Measurements from ENCODE around the gene MPV17L.

DNA sequence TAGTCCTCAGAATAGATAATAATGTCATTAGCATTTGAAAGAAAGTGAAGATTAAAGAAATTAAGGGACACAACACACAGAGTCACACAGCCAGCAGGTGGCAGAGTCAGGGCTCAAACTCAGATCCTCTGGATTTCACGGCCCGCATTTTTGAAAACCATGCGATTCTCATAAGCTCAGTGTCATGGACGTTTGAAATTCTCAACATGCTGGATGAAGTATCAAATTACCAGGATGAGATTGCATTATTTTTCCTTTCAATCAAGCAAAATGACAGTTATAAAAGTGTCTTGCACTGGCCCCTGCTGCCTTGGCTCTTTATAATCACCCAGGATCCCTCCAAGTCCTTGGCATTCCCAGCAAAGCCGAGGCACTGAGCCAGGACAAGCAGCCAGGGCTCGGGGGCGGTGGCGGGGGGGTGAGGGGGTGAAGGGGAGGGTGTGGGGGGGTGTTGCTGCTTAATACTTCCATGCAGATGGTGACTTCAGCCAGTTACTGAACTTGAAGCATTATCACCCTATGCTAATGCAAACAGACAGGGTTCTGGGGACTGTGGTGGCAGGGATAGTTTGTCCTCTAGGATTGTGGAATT lies 32.2 kb downstream of the MPV17L start:
- TF ChIP-seq, protein P1, sequence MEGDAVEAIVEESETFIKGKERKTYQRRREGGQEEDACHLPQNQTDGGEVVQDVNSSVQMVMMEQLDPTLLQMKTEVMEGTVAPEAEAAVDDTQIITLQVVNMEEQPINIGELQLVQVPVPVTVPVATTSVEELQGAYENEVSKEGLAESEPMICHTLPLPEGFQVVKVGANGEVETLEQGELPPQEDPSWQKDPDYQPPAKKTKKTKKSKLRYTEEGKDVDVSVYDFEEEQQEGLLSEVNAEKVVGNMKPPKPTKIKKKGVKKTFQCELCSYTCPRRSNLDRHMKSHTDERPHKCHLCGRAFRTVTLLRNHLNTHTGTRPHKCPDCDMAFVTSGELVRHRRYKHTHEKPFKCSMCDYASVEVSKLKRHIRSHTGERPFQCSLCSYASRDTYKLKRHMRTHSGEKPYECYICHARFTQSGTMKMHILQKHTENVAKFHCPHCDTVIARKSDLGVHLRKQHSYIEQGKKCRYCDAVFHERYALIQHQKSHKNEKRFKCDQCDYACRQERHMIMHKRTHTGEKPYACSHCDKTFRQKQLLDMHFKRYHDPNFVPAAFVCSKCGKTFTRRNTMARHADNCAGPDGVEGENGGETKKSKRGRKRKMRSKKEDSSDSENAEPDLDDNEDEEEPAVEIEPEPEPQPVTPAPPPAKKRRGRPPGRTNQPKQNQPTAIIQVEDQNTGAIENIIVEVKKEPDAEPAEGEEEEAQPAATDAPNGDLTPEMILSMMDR (IDR thresholded peaks at IDR 0.05; ENCODE audit: extremely low read depth in 1 of 2, insufficient read depth in 1 of 2, low read depth in 1 of 2, low read length in 2 of 2), result peak; percentile 60 to 61
- TF ChIP-seq MYC (IDR thresholded peaks at IDR 0.05; ENCODE audit: low read depth, low read length) (no peak), GATA2 (IDR thresholded peaks at IDR 0.05; ENCODE audit: insufficient read depth, insufficient read length, low read depth, low read length) (no peak), POLR2A (IDR thresholded peaks at IDR 0.05; ENCODE audit: low read depth, low read length) (no peak), EZH2 (IDR thresholded peaks at IDR 0.05; ENCODE audit: borderline replicate concordance, low read depth, low read length, severe bottlenecking) (no peak), POLR2AphosphoS5 (IDR thresholded peaks at IDR 0.05; ENCODE audit: insufficient read depth, low read depth, low read length) (no peak), JUN (IDR thresholded peaks at IDR 0.05; ENCODE audit: borderline replicate concordance, insufficient read depth, insufficient read length, low read depth) (no peak), FOS (IDR thresholded peaks at IDR 0.05; ENCODE audit: borderline replicate concordance, insufficient read depth, low read length) (no peak)
- TF ChIP-seq, protein P2, sequence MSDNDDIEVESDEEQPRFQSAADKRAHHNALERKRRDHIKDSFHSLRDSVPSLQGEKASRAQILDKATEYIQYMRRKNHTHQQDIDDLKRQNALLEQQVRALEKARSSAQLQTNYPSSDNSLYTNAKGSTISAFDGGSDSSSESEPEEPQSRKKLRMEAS (IDR thresholded peaks at IDR 0.05; ENCODE audit: insufficient read depth, insufficient read length), result no peak
